Measurements from ENCODE around the gene C5AR2.
A peak's percentile ranks its signal among the peaks of the same experiment; 100 is the strongest.
"Not testable (repeated sequence)": the region's sequence is repeated elsewhere in the genome, so short reads cannot be mapped to it uniquely, and the experiment has no call there.

Gene C5AR2

DNA sequence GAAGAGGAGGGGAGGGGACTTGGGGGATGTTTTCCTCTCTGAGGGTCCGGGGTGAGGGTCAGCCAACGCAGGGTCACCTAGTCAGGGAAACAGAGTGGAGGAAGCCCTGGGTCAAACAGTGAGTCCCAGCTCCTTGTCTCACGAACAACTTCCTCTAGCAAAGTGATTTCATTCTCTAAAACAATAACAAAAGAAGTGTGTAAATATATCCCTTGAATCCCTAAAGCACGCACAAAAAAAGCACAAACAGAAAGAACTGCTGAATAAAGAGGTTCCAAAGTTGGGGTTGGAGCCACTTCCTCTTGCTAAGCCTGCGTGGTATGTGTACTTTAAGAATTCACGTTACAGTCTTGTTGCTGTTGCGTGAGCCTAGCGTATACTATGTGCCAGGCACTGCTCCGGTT lies 1.5 kb upstream of the C5AR2 start:
- Histone ChIP-seq H3K4me1 (ENCODE audit: control insufficient read depth, low read depth, low read length) (no peaks in the 10 kb centered on the region), H3K4me3 (ENCODE audit: low read length) (no peak overlapping the region), H3K9me3 (ENCODE audit: control insufficient read depth, low read depth, low read length) (no peaks in the 10 kb centered on the region), H3K27ac (ENCODE audit: low read length) (no peak overlapping the region), H3K9ac (ENCODE audit: low read length) (no peak overlapping the region), H3K27me3 (ENCODE audit: control insufficient read depth, insufficient read depth, low read length) (no peaks in the 10 kb centered on the region), H3K36me3 (ENCODE audit: control insufficient read depth, low read depth, low read length) (no peaks in the 10 kb centered on the region)

DNA sequence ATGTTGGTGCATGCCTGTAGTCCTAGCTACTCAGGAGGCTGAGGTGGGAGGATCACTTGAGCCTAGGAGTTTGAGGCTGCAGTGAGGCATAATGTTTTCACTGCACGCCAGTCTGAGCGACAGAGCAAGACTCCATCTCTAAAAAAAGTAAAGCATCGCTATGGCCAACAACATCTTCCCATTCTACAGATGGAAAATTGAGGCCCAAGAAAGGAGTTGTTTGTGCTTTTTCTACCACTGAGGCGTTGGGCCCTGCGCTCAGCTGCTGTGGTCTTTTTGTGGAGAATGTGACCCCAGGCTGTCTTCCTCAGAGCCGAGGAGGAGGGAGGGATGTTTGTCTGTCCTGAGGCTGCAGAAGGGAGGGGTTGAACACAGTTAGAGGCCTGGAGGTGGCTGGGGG lies 485 bp upstream of the C5AR2 start:
- H3K9me3 ChIP-seq (ENCODE audit: control insufficient read depth, low read depth, low read length) = no peaks in the 10 kb centered on the region
- H3K36me3 ChIP-seq (ENCODE audit: control insufficient read depth, low read depth, low read length) = no peaks in the 10 kb centered on the region
- no peaks in the 10 kb centered on the region for H3K27me3 ChIP-seq (ENCODE audit: control insufficient read depth, insufficient read depth, low read length)
- H3K27ac ChIP-seq (ENCODE audit: low read length) = no peak overlapping the region
- no peak overlapping the region for H3K4me3 ChIP-seq (ENCODE audit: low read length)
- H3K4me1 ChIP-seq (ENCODE audit: control insufficient read depth, low read depth, low read length) = no peaks in the 10 kb centered on the region
- H3K9ac ChIP-seq (ENCODE audit: low read length) = no peak overlapping the region

DNA sequence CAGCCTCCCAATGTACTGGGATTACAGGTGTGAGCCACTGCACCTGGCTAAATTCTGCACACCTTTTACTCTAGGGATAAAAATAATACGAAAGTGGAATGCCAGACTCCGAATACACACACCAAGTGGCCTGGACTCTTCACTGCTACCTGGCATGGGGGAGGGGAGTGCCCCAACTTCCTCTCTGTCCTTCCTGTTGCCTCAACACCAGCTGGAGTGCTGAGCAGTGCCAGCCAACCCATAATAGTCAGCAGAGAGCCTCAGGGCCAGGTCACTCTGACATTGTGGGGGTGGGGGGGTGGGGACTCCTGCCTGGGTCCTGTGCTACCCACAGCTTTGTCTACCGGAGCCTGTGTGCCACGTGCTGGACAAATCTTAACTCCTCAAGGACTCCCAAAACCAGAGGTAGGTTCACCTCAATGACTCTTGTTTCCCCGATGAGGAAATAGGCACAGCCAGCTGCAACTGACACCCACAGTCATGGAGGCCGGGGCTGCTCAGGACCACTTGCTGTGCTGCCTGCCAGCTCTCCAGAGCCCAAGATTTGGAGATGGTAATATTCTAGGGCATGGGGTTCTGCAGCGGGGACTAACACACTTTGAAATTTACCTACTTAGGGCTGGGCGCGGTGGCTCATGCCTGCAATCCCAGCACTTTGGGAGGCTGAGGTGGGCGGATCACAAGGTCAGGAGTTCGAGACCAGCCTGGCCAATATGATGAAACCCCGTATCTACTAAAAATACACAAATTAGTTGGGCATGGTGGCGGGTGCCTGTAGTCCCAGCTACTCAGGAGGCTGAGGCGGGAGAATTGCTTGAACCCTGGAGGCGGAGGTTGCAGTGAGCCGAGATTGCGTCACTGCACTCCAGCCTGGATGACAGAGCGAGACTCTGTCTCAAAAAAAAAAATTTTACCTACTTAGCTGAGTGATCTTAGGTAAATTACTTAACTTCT lies 5.1 kb downstream of the C5AR2 start:
- not testable (repeated sequence) for H3K36me3 ChIP-seq (ENCODE audit: control insufficient read depth, low read depth, low read length); H3K9ac ChIP-seq (ENCODE audit: low read length); H3K27me3 ChIP-seq (ENCODE audit: control insufficient read depth, insufficient read depth, low read length); H3K27ac ChIP-seq (ENCODE audit: low read length); H3K4me1 ChIP-seq (ENCODE audit: control insufficient read depth, low read depth, low read length); H3K9me3 ChIP-seq (ENCODE audit: control insufficient read depth, low read depth, low read length); H3K4me3 ChIP-seq (ENCODE audit: low read length)

DNA sequence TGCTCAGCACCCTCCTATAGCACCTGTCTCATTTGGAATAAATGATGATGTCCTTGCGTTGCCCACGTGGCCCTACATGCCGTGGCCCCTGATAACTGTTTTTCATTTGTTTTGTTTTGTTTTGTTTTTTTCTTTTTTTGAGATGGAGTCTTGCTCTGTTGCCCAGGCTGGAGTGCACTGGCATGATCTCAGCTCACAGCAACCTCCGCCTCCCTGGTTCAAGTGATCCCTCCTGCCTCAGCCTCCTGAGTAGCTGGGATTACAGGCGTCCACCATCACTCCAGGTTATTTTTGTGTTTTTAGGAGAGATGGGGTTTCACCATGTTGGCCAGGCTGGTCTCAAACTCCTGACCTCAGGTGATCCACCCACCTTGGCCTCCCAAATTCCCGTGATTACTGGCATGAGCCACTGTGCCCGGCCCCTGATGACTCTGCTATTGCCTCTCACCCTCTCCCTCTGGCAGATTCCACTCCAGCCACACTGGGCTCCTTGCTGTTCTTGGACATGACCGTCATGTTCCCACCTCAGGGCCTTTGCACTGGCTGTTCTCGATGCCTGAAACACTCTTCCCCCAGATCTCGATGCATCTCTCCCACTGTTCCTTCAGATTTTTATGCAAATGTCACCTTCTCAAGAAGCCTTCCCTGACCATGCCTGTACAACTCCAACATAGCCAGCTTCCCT lies 7.4 kb downstream of the C5AR2 start:
- no peak overlapping the region for H3K4me3 ChIP-seq (ENCODE audit: low read length)
- H3K27ac ChIP-seq (ENCODE audit: low read length) = no peak overlapping the region
- H3K36me3 ChIP-seq (ENCODE audit: control insufficient read depth, low read depth, low read length) = no peaks in the 10 kb centered on the region

DNA sequence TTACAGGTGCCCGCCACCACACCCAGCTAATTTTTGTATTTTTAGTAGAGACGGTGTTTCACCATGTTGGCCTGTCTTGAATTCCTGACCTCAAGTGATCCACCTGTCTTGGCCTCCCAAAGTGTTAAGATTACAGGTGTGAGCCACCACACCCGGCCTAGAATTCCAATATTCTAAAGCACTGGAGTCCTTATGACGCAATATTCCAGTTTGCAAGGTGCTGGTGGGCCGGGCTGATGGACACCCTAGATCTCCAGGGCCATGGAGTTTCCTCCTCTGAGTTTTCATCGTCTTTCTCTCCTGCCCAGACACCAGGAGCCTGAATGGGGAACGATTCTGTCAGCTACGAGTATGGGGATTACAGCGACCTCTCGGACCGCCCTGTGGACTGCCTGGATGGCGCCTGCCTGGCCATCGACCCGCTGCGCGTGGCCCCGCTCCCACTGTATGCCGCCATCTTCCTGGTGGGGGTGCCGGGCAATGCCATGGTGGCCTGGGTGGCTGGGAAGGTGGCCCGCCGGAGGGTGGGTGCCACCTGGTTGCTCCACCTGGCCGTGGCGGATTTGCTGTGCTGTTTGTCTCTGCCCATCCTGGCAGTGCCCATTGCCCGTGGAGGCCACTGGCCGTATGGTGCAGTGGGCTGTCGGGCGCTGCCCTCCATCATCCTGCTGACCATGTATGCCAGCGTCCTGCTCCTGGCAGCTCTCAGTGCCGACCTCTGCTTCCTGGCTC lies 8.7 kb downstream of the C5AR2 start:
- Histone ChIP-seq H3K36me3 (ENCODE audit: control insufficient read depth, low read depth, low read length) (no peaks in the 10 kb centered on the region), H3K9ac (ENCODE audit: low read length) (no peak overlapping the region), H3K4me3 (ENCODE audit: low read length) (no peak overlapping the region), H3K27me3 (ENCODE audit: control insufficient read depth, insufficient read depth, low read length) (no peaks in the 10 kb centered on the region), H3K4me1 (ENCODE audit: control insufficient read depth, low read depth, low read length) (no peaks in the 10 kb centered on the region), H3K9me3 (ENCODE audit: control insufficient read depth, low read depth, low read length) (no peaks in the 10 kb centered on the region), H3K27ac (ENCODE audit: low read length) (no peak overlapping the region)

More for the DNA sequence above, 7.4 kb downstream of the C5AR2 start:
- Histone ChIP-seq H3K4me1 (ENCODE audit: control insufficient read depth, low read depth, low read length) (no peaks in the 10 kb centered on the region), H3K9ac (ENCODE audit: low read length) (no peak overlapping the region), H3K27me3 (ENCODE audit: control insufficient read depth, insufficient read depth, low read length) (no peaks in the 10 kb centered on the region), H3K9me3 (ENCODE audit: control insufficient read depth, low read depth, low read length) (no peaks in the 10 kb centered on the region)

DNA sequence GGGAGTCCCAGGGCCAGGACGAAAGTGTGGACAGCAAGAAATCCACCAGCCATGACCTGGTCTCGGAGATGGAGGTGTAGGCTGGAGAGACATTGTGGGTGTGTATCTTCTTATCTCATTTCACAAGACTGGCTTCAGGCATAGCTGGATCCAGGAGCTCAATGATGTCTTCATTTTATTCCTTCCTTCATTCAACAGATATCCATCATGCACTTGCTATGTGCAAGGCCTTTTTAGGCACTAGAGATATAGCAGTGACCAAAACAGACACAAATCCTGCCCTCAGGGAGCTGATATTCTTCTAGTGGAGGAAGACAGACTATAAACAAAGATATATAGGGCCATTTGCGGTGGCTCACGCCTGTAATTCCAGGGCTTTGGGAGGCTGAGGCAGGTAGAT lies 9.8 kb downstream of the C5AR2 start:
- H3K36me3 ChIP-seq (ENCODE audit: control insufficient read depth, low read depth, low read length) = no peaks in the 10 kb centered on the region
- no peaks in the 10 kb centered on the region for H3K9me3 ChIP-seq (ENCODE audit: control insufficient read depth, low read depth, low read length)
- H3K4me3 ChIP-seq (ENCODE audit: low read length) = no peak overlapping the region
- H3K27ac ChIP-seq (ENCODE audit: low read length) = no peak overlapping the region
- H3K27me3 ChIP-seq (ENCODE audit: control insufficient read depth, insufficient read depth, low read length) = no peaks in the 10 kb centered on the region
- H3K4me1 ChIP-seq (ENCODE audit: control insufficient read depth, low read depth, low read length) = no peaks in the 10 kb centered on the region
- no peak overlapping the region for H3K9ac ChIP-seq (ENCODE audit: low read length)

DNA sequence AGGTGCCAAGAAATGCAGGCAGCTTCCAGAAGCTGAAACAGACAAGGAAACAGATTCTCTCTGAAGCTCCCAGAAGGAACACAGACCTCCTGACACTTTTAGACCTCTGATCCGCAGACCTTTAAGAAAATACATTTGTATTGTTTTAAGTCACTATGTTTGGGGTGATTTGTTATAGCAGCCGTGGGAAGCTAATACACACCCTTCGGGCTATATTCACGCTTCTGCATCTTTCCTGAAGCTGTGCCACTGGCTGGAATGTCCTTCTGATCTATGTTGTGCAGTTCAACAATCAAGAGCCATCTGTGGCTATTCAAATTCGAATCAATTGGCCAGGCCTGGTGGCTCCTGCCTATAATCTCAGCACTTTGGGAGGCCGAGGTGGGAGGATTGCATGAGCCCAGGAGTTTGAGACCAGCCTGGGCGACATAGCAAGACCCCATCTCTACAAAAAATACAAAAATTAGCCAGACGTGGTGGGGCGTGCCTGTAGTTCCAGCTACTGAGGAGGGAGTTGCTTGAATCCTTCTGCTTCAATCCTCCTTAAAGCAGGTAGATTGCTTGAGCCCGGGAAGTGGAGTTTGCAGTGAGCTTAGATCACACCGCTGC lies 11.3 kb downstream of the C5AR2 start:
- H3K4me3 ChIP-seq (ENCODE audit: low read length) = no peak overlapping the region
- H3K27me3 ChIP-seq (ENCODE audit: control insufficient read depth, insufficient read depth, low read length) = peaks cover 2% of the 10 kb centered on the region
- H3K9me3 ChIP-seq (ENCODE audit: control insufficient read depth, low read depth, low read length) = no peaks in the 10 kb centered on the region
- no peak overlapping the region for H3K27ac ChIP-seq (ENCODE audit: low read length)
- H3K9ac ChIP-seq (ENCODE audit: low read length) = no peak overlapping the region
- no peaks in the 10 kb centered on the region for H3K4me1 ChIP-seq (ENCODE audit: control insufficient read depth, low read depth, low read length)
- H3K36me3 ChIP-seq (ENCODE audit: control insufficient read depth, low read depth, low read length) = no peaks in the 10 kb centered on the region

DNA sequence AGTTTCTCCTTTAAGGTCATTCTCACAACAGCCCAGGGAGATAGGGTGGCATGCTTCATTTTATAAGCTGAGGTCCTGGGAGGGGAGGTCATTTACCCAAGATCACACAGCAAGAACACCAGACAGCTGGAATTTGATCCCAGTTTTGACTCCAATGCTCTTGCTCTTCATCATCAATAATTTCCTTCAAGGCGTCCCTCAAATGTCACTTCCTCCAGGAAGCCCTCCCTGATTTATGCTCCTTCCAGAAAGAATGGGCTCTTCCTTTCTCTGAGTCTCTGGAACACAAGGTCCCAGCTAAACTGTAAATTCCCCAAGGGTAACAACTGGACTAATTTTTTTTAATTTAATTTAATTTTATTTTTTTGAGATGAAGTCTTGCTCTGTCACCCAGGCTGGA lies 12.4 kb downstream of the C5AR2 start:
- Histone ChIP-seq H3K36me3 (ENCODE audit: control insufficient read depth, low read depth, low read length) (no peaks in the 10 kb centered on the region), H3K27ac (ENCODE audit: low read length) (no peak overlapping the region), H3K9me3 (ENCODE audit: control insufficient read depth, low read depth, low read length) (no peaks in the 10 kb centered on the region), H3K9ac (ENCODE audit: low read length) (no peak overlapping the region), H3K4me1 (ENCODE audit: control insufficient read depth, low read depth, low read length) (no peaks in the 10 kb centered on the region), H3K4me3 (ENCODE audit: low read length) (no peak overlapping the region), H3K27me3 (ENCODE audit: control insufficient read depth, insufficient read depth, low read length) (peaks cover 7% of the 10 kb centered on the region)

DNA sequence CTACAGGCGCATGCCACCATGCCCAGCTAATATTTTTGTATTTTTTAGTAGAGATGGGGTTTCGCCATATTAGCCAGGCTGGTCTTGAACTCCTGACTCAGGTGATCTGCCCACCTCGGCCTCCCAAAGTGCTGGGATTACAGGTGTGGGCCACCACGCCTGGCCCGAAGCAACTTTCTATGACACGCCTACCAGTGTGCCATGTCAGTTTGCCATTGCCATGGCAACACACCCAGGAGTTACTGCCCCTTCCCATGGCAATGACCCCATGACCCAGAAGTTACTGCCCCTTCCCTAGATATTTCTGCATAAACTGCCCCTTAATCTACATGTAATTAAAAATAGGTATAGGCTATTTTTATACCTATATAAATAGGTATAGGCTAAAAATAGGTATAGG lies 14.0 kb downstream of the C5AR2 start:
- H3K27me3 ChIP-seq (ENCODE audit: control insufficient read depth, insufficient read depth, low read length); H3K27ac ChIP-seq (ENCODE audit: low read length); H3K4me1 ChIP-seq (ENCODE audit: control insufficient read depth, low read depth, low read length); H3K9me3 ChIP-seq (ENCODE audit: control insufficient read depth, low read depth, low read length); H3K9ac ChIP-seq (ENCODE audit: low read length); H3K36me3 ChIP-seq (ENCODE audit: control insufficient read depth, low read depth, low read length); H3K4me3 ChIP-seq (ENCODE audit: low read length): not testable (repeated sequence)

DNA sequence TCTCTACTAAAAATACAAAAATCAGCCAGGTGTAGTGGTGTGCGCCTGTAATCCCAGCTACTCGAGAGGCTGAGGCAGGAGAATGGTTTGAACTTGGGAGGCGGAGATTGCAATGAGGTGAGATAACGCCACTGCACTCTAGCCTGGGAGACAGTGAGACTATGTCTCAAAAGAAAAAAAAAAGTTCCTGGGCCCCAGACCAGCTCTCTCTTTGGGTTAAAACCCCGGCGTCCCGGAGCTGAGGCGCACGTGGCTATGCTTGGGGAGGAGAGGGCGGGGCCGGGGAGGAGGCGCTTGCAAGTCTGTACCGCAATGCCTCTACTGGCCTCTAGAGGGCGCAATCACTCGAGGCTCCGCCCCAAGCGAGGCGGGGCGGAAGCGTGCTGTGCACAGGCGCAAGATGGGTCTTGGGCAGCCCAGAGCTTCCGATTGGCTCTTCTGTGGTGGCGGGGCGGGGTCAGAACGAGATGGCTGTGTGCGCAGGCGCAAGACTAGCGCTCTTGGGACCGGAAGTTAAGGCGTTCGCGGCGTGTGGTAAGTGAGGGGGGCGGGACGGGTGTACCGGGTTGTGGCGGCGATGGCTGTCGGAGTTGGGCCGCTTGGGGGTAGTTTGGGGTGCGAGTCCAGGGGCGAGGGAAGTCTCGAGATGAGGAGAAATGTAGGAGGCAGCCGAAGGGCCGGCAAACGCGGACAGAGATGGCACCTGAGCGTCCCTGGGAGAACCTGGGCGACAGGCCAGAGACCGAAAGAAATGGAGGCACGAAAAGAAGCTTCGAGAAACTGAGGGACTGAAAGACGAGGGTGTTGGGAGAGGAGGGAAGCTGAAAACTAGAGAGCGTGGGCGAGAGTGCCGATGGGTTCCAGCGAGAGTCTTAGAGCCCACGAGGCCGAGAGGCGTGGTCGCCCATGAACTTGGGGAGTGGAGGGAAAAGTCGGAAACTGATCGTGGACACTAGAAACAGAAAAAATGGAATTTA lies 17.1 kb downstream of the C5AR2 start, which contains the start of gene DHX34:
DHX34 (plus strand) TSS at position 497 of the 977 bp plus-strand sequence. CDS start 3,716 bp downstream, outside the sequence.
- no peaks in the 10 kb centered on the region for H3K9me3 ChIP-seq (ENCODE audit: control insufficient read depth, low read depth, low read length)
- peak within 1 kb of the TSS; percentile 22 for H3K27ac ChIP-seq (ENCODE audit: low read length)
- H3K4me3 ChIP-seq (ENCODE audit: low read length) = peak within 1 kb of the TSS; percentile 88
- H3K36me3 ChIP-seq (ENCODE audit: control insufficient read depth, low read depth, low read length) = peaks cover 14% of the 10 kb centered on the region
- H3K9ac ChIP-seq (ENCODE audit: low read length) = peak within 1 kb of the TSS; percentile 81
- peaks cover 9% of the 10 kb centered on the region for H3K4me1 ChIP-seq (ENCODE audit: control insufficient read depth, low read depth, low read length)
- H3K27me3 ChIP-seq (ENCODE audit: control insufficient read depth, insufficient read depth, low read length) = peaks cover 7% of the 10 kb centered on the region

All from iPS-18a (cell line).